HL-60 (cell line): ENCODE results near the gene BRIP1.
"Not testable (repeated sequence)": the region's sequence is repeated elsewhere in the genome, so short reads cannot be mapped to it uniquely, and the experiment has no call there.

Experiments
- DNase-seq, 2 experiments: peaks; one replicate each; pipeline ENCODE4 v3.0.0-alpha.2; 2010 to 2020; ENCODE audit warnings: low read depth in 1 of 2, low spot score in 1 of 2
- H3K27ac ChIP-seq: fragments of 250-450 bp; sonication (Bioruptor Pico); replicated peaks from 2 replicates; pipeline ENCODE4 v1.5.1; 2020; ENCODE audit warnings: mild to moderate bottlenecking, moderate library complexity
- H3K27me3 ChIP-seq: fragments of 250-450 bp; sonication (Bioruptor Pico); 2 replicates; pipeline ENCODE4 v1.5.1; 2021; ENCODE audit warnings: mild to moderate bottlenecking, moderate library complexity; ENCODE audit not compliant: insufficient read depth, poor library complexity, severe bottlenecking
- H3K4me3 ChIP-seq: replicated peaks from 2 replicates; pipeline ENCODE4 v1.5.1; 2011; ENCODE audit warnings: mild to moderate bottlenecking, control low read depth, low read length; ENCODE audit not compliant: insufficient read depth
- CTCF ChIP-seq: IDR thresholded peaks from one replicate; pipeline ENCODE4 v1.5.1; 2011; ENCODE audit warnings: low read length, control low read depth, inconsistent platforms; ENCODE audit not compliant: insufficient read depth
- GABPA ChIP-seq: IDR thresholded peaks from 2 replicates; pipeline ENCODE4 v1.6.1; 2012; ENCODE audit warnings: low read depth
- POLR2AphosphoS5 ChIP-seq: IDR thresholded peaks from 2 replicates; pipeline ENCODE4 v1.6.1; 2012; ENCODE audit warnings: low read depth
- REST ChIP-seq: IDR thresholded peaks from 2 replicates; pipeline ENCODE4 v1.6.1; 2012; ENCODE audit warnings: low read depth; ENCODE audit not compliant: insufficient replicate concordance
- SPI1 ChIP-seq: IDR thresholded peaks from 2 replicates; pipeline ENCODE4 v1.6.1; 2012; ENCODE audit warnings: low read depth, mild to moderate bottlenecking, borderline replicate concordance

Gene BRIP1

GRCh38 chr17:61668486-61668885 lies 194.8 kb downstream of the BRIP1 start:
- TF ChIP-seq CTCF (no peak), GABPA (no peak), POLR2AphosphoS5 (no peak)
- no peak for DNase-seq
- no peaks in the 10 kb centered on the region for H3K27me3 ChIP-seq
- no peak overlapping the region for H3K4me3 ChIP-seq
- no peak overlapping the region for H3K27ac ChIP-seq

GRCh38 chr17:61666406-61667088 lies 196.8 kb downstream of the BRIP1 start:
- H3K4me3 ChIP-seq, DNase-seq, H3K27ac ChIP-seq, H3K27me3 ChIP-seq: not testable (repeated sequence)

- H3K27me3 ChIP-seq: no peaks in the 10 kb centered on the region
Observed at GRCh38 chr17:61663310-61663709, 200.0 kb downstream of the BRIP1 start.

GRCh38 chr17:61662741-61663140 lies 200.6 kb downstream of the BRIP1 start:
- DNase-seq: no peak
- TF ChIP-seq SPI1 (no peak), POLR2AphosphoS5 (no peak), GABPA (no peak), REST (no peak), CTCF (no peak)
- H3K27ac ChIP-seq: no peak overlapping the region
- H3K27me3 ChIP-seq: no peaks in the 10 kb centered on the region
- no peak overlapping the region for H3K4me3 ChIP-seq

More at GRCh38 chr17:61663310-61663709, 200.0 kb downstream of the BRIP1 start:
- Histone ChIP-seq H3K27ac (no peak overlapping the region), H3K4me3 (no peak overlapping the region)
- TF ChIP-seq POLR2AphosphoS5 (no peak), SPI1 (no peak), GABPA (no peak), CTCF (no peak), REST (no peak)
- no peak for DNase-seq
